GM18511 (cell line): Measurements from ENCODE around the gene AIP.

Source experiments
- ATAC-seq: cut with Tn5 transposase; IDR thresholded peaks from one replicate; pipeline ENCODE4 v1.9.1; 2021; ENCODE audit warnings: mild to moderate bottlenecking, moderate library complexity; ENCODE audit not compliant: unreplicated experiment

The AIP gene

GRCh38 chr11:67492801-67493547 lies 10.1 kb downstream of the AIP start:
- no peak for ATAC-seq

- ATAC-seq, result no peak
Measured at GRCh38 chr11:67493548-67494370, 10.9 kb downstream of the AIP start.

- no peak for ATAC-seq
Measured at GRCh38 chr11:67494371-67495233, 11.8 kb downstream of the AIP start.

- no peak for ATAC-seq
Measured at GRCh38 chr11:67495234-67496005, 12.6 kb downstream of the AIP start.

- no peak for ATAC-seq
Measured at GRCh38 chr11:67496113-67496512, 13.3 kb downstream of the AIP start.

DNA sequence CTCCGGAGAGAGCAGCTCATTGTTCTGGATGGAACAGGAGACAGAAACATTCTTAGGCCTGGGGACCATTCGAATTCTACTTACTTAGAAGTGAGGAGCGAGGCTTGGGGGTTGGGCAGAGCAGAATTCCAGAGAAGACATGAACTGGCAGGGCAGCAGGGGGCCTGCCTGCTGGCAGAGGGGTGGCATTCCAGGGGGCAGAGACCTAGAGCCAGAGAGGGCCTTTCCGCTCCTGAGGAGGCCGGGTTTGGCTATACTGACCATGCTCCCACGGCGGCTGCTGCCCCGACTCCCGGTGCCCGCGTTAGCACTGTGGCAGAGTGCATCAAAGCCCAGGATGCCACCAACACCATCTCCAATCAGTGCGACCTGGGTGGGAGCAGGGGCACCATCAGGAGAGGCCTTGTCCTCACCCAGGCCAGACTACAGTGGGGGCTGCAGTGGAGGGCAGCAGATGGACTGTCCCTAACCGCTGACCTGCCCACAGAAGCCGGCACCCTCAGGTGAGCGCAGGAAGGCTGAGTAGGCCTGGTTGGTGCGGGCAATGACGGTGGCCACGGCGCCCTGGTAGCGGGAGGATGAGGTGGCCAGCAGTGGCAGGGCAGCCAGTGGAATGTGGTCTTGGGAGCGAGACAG lies 14.9 kb downstream of the AIP start:
- no peak for ATAC-seq

DNA sequence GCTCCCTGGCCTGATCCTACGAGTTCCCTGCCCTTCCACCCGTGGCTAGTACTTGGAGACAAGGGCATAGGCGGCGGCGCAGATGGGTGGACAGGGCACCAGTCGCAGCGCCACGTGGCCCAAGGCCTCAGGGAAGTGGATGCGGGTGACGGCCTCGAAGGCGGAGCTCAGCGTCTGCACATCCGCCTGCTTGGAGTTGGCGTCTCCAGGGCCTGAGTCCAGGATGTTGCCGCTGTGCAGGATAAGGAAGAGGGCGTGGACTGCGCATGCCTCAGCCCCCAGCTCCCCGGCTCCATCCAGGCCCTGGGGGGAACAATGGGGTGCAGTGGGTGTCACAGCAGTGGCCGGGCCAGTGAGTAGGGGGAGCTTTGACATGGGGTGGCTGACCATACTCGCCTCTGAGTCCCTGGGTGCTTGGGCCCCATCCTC lies 15.7 kb downstream of the AIP start:
- no peak for ATAC-seq

DNA sequence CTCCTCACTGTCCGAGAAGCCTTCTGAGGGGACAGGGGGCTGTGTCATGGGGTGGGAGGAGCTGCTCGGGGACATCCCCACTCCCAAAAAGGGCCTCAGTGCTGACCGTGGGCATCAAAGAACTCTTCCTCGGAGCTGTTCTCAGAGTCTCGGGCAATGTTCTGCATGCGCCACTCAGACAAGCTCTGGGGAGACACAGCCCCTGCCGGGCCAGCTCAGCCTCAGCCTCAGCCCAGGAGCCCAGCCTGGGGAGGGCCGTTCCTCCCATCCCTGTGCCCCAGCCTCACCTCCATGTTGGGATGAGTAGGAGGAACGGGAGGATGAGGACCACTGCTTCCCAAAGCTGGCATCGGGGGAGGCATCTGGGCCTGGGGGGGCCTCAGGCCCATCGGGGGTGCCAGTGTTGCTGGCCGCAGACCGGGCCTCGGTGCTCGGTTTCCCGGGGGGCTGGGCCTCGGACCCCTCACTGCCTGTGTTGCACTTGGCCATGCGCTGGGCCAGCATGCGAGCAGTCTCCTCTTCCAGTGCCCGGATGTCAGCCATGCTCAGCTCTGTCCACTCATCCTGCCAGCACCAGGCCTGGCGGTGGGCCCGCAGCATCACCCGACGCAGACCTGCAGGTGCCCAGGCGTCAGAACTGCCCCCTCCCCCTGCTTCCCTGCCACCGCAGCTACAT lies 17.1 kb downstream of the AIP start:
- ATAC-seq, result no peak

- no peak for ATAC-seq
Measured at GRCh38 chr11:67500484-67500821, 17.6 kb downstream of the AIP start.

GRCh38 chr11:67500831-67501715 lies 18.2 kb downstream of the AIP start:
- ATAC-seq, result no peak

DNA sequence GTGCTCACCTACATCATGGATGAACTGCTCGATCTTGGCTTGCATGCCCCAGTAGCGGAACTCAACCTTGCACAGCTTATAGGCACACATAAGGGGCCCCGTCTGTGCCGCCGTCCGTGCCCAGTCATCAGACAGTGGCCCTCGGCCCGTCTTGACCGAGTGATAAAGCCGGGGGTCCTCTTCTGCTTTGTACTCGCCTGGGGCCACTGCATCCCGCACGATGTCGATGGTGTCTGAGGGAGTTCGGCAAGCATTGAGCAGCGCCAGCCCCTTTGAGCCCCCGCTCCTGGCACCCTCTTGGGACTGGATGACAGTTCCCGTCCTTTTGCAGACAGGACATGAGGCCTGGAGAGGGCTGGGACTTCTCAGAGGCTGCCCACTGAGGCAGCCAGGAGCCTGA lies 19.0 kb downstream of the AIP start:
- ATAC-seq, result no peak

GRCh38 chr11:67502328-67502979 lies 19.6 kb downstream of the AIP start:
- no peak for ATAC-seq

DNA sequence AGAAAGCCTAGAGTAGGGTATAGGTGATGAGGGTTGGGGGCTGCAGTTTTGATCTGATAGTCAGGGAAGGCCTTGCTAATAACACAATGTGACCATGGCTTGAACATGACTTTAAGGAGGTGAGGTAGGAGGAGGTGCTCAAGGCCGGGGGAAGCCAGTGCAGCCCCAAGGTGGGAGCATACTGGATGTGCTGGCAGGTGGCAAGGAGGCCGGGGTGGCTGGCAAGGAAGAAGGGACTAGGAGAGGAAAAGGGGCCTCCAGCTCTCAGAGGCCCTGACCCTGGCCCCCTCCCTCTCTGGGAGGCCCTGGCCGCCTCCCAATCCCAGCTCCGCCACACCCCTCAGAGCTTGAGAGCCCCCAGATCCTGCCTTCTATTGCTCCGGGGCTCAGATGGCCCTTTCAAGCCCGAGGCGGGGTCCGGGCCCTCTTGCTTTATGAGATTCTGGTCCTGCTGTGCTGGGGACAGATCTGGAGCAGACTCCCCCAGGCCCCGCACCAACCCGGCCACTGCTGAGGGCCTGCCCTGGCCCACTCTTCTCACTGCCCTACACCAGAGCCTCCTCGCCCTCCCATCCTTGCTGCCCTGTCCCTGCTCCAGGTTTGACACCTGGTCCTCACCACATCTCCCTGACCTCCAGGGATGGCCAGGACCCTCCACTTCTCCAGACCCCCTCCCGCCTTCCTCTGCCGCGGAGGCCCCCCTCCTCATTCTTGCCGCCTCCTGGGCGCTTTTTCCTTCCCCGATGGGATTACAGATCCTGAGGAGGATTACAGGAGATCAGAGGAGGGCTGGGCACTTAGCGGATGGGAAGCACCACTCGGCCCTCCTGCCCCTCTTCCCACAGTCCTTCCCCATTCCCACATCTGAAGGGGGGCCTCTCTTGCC lies 20.5 kb downstream of the AIP start:
- ATAC-seq, result no peak

DNA sequence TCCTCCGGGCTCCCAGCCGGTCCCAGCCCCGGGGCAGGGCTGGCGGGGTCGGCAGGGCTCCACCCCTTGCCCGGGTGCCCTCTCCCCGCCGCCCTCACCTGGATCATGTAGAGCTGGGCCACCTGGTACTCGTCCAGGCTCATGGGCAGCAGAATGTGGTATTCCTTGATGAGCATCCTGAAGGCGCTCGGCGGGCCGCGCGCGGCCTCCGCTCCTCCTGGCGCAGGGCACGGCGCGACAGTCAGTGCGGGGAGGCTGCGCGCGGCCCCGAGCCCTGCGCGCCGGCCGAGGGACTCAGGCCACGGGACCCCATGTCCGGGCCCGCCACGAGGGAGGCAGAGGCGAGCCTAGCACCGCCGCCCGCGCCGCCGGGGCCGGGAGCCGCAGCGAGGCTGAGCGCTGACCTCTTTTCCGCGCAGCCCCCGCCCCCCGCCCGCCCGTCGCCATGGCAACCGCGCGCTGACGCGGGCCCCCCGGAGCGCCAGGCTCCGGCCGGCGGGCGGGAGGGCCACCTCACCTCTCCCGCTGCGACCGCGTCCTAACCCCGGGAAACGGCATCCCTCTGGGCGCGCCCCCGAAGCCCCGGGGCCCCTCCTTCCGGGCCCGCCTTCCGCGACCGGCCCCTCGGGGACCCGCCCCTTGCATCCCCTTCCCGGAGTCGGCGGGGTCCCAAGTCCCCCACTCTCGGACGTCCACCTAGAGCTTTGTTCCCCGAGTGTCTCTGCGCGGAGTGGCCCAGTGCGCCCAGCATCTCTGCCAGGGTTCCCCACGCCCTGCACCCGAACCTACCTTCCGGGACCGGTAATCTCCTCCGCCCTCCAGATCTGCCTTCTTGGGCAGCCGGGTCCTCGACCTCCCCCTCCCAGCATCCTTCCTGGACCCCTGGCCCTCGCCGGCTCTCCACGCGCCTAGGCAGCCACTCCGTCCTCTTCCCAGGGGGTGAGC lies 21.5 kb downstream of the AIP start:
- ATAC-seq, result no peak

GRCh38 chr11:67504950-67505581 lies 22.2 kb downstream of the AIP start, which contains the start of gene PITPNM1:
PITPNM1 (minus strand) TSS chr11:67505363; CDS start chr11:67504180, 1,183 bp downstream.
- no peak for ATAC-seq
